Hepatocyte (in vitro differentiated cells): ENCODE data around the gene SDHB.

Experiments used
- EZH2 ChIP-seq: fragments of 200-600 bp; sonication (generic); IDR thresholded peaks from 2 replicates; pipeline ENCODE4 v1.6.1; 2016; ENCODE audit warnings: antibody characterized with exemption, mild to moderate bottlenecking, borderline replicate concordance
- EZH2phosphoT487 ChIP-seq: fragments of 200-600 bp; sonication (generic); IDR thresholded peaks from one replicate; pipeline ENCODE4 v1.6.1; 2018; ENCODE audit warnings: antibody characterized with exemption, mild to moderate bottlenecking, low read depth, moderate library complexity; ENCODE audit not compliant: unreplicated experiment, severe bottlenecking
- TF ChIP-seq, protein P1 (sequence below): fragments of 200-600 bp; sonication (generic); IDR thresholded peaks from 2 replicates; pipeline ENCODE4 v1.5.1; 2016; ENCODE audit warnings: antibody characterized with exemption, mild to moderate bottlenecking; ENCODE audit not compliant: poor library complexity

DNA sequence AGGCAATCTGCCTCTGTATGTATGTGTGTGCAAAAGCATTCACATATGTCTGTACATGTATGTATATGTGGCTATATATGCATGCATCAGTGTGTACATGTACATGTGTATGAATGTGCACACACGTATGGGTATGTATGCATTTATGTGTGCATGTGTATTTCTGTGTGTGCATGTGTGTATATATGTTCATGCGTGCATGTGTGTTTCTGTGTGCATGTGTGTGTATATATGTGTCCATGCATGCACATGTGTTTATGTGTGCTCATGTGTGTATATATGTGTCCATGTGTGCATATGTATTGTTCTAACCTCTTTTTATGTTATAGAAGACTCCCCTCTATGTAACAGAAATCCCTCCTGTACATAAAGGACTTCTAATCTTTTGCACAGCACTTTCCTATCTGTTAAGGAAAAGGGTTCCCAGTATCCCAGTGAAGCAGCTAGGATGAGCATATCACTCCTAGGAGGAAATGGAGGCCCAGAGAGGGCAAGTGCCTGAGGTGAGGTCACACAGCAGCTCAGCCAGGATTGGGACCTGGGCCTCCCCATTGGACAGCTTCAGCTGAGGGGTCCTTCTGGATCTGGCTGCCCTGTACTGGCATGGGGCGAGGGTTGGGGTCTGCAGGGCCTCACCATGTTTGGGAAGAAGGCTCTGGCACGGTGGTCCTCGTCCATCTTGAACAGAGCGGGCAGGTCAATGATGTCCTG is 15.8 kb upstream of the SDHB start:
- TF ChIP-seq EZH2, result no peak
- TF ChIP-seq, protein P1, sequence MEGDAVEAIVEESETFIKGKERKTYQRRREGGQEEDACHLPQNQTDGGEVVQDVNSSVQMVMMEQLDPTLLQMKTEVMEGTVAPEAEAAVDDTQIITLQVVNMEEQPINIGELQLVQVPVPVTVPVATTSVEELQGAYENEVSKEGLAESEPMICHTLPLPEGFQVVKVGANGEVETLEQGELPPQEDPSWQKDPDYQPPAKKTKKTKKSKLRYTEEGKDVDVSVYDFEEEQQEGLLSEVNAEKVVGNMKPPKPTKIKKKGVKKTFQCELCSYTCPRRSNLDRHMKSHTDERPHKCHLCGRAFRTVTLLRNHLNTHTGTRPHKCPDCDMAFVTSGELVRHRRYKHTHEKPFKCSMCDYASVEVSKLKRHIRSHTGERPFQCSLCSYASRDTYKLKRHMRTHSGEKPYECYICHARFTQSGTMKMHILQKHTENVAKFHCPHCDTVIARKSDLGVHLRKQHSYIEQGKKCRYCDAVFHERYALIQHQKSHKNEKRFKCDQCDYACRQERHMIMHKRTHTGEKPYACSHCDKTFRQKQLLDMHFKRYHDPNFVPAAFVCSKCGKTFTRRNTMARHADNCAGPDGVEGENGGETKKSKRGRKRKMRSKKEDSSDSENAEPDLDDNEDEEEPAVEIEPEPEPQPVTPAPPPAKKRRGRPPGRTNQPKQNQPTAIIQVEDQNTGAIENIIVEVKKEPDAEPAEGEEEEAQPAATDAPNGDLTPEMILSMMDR, result no peak
- TF ChIP-seq EZH2phosphoT487, result no peak
